Kidney (tissue), 14 donors: ENCODE data around the gene VRK3. TPM values are rescaled to one million over a fixed set of nuclear protein-coding genes. Genes with fewer than 3 reads are reported as not detected.

Experiments
- DNase-seq, 5 donors: peaks; one replicate each; pipeline ENCODE4 v3.0.0-alpha.2; 2013 to 2020
- FAIRE-seq: peaks from 2 replicates; lab custom pipeline; 2012; peaks lifted over from hg19 to GRCh38; lab: Jason Lieb, UNC
- H3K27ac ChIP-seq, 2 donors: one replicate each; pipeline ENCODE4 v1.7.0; 2013; ENCODE audit warnings: low read depth in 2 of 2, low read length in 2 of 2, inconsistent platforms in 1 of 2
- H3K27me3 ChIP-seq: one replicate; pipeline ENCODE4 v1.7.1; 2013; ENCODE audit warnings: low read length, inconsistent platforms; ENCODE audit not compliant: control insufficient read depth, insufficient read depth
- H3K36me3 ChIP-seq, 3 donors: one replicate each; pipeline versions ENCODE4 v1.7.0 to v1.7.1; 2013; ENCODE audit warnings: low read length in 3 of 3, control low read depth in 1 of 3, inconsistent platforms in 1 of 3; ENCODE audit not compliant: insufficient read depth in 3 of 3, control insufficient read depth in 2 of 3
- H3K4me1 ChIP-seq, 3 donors: one replicate each; pipeline versions ENCODE4 v1.7.0 to v1.7.1; 2013; ENCODE audit warnings: low read length in 3 of 3, inconsistent platforms in 1 of 3, low read depth in 1 of 3; ENCODE audit not compliant: control insufficient read depth in 2 of 3, insufficient read depth in 2 of 3
- H3K4me3 ChIP-seq, 3 donors: one replicate each; pipeline versions ENCODE4 v1.7.0 to v1.8.1; 2013; ENCODE audit warnings: low read length in 3 of 3, control low read depth in 1 of 3, inconsistent platforms in 1 of 3
- H3K9ac ChIP-seq, 3 donors: one replicate each; pipeline versions ENCODE4 v1.7.0 to v1.7.1; 2013; ENCODE audit warnings: low read length in 3 of 3, control low read depth in 1 of 3, inconsistent platforms in 1 of 3
- H3K9me3 ChIP-seq, 3 donors: one replicate each; pipeline versions ENCODE4 v1.7.0 to v1.7.1; 2013; ENCODE audit warnings: low read length in 3 of 3, control low read depth in 1 of 3, inconsistent platforms in 1 of 3; ENCODE audit not compliant: control insufficient read depth in 2 of 3, insufficient read depth in 1 of 3
- CTCF ChIP-seq: IDR thresholded peaks from 3 replicates; pipeline ENCODE4 v1.5.1; 2012; ENCODE audit warnings: mild to moderate bottlenecking, moderate library complexity, borderline replicate concordance; ENCODE audit not compliant: insufficient read depth; ENCODE audit errors: extremely low read depth
- intact Hi-C: fragments of 100-400 bp; cut with DNase I; formaldehyde crosslinking; loops from one replicate; pipeline ENCODE4 v1.11.1; 2022
- polyA plus RNA-seq: library from polyadenylated mRNA; stranded (reverse); fragments of 350-450 nt; fragmentation: Illumina TruSeq; extraction: RNeasy Lipid Tissue Mini Kit (QIAGEN cat#74804); gene quantifications from one replicate; pipeline ENCODE4 v1.2.3, GENCODE V29; 2014; ENCODE audit warnings: low read depth, low replicate concordance; ENCODE audit not compliant: insufficient read depth
- total RNA-seq: library from RNA; stranded (reverse); fragmentation: NEBNext Ultra II Directional; extraction: Animal tissue kit (Norgen Biotek cat#: 25700); gene quantifications from one replicate; pipeline ENCODE4 v1.2.1, GENCODE V29; 2021
- donor health status: control.
- donor health status: control.
- donor health status: control.
- donor health status: control.
- donor health status: control.
- donor health status: DM: yes; HTN: yes; CAD: no.
- donor health status: Normal renal cell carcinoma (clear cell type).

Gene VRK3
- total and polyA plus RNA-seq, 2 donors from 2014 or later = 53.2 to 69.0 TPM

- no peak overlapping the region for H3K9ac ChIP-seq
- DNase-seq (peak in 1 of 5 donors; percentile 38), FAIRE-seq (no peak)
- peaks cover 0 to 3% (median 0%) of the 10 kb centered on the region in 3 donors for H3K4me1 ChIP-seq
- H3K27ac ChIP-seq = no peak overlapping the region
- TF ChIP-seq CTCF = peak; percentile 5
- no peaks in the 10 kb centered on the region for H3K27me3 ChIP-seq
- intact Hi-C loops = loop anchor here (5.0 kb wide), 1 partner anchor 47 kb away; no protein-coding TSS in a partner anchor
- H3K4me3 ChIP-seq = no peak overlapping the region
- no peaks in the 10 kb centered on the region for H3K36me3 ChIP-seq
- H3K9me3 ChIP-seq = no peaks in the 10 kb centered on the region
These were observed 85.3 kb downstream of the VRK3 start for GRCh38 chr19:49939721-49940481.

GRCh38 chr19:49938662-49939061 is 86.5 kb downstream of the VRK3 start:
- Histone ChIP-seq H3K9me3 (no peaks in the 10 kb centered on the region), H3K9ac (no peak overlapping the region), H3K4me1 (peaks cover 0 to 3% (median 0%) of the 10 kb centered on the region in 3 donors), H3K36me3 (no peaks in the 10 kb centered on the region), H3K27ac (no peak overlapping the region), H3K4me3 (no peak overlapping the region), H3K27me3 (no peaks in the 10 kb centered on the region)
- FAIRE-seq (no peak), DNase-seq (no peak)
- no peak for TF ChIP-seq CTCF
- intact Hi-C loops = loop anchor here (5.0 kb wide), 1 partner anchor 49 kb away; no protein-coding TSS in a partner anchor

- no peak overlapping the region for H3K9ac ChIP-seq
- TF ChIP-seq CTCF = peak; percentile 95
- H3K27ac ChIP-seq = no peak overlapping the region
- no peak overlapping the region for H3K4me3 ChIP-seq
- H3K36me3 ChIP-seq = no peaks in the 10 kb centered on the region
- H3K4me1 ChIP-seq = peaks cover 0 to 3% (median 0%) of the 10 kb centered on the region in 3 donors
- H3K27me3 ChIP-seq = no peaks in the 10 kb centered on the region
- no peak for FAIRE-seq
- peak; percentile 82 to 92 (median 86) for DNase-seq
- H3K9me3 ChIP-seq = no peaks in the 10 kb centered on the region
- intact Hi-C loops = loop anchor here (5.0 kb wide), 1 partner anchor 49 kb away; no protein-coding TSS in a partner anchor
These were observed 87.3 kb downstream of the VRK3 start for GRCh38 chr19:49937750-49938381.
